ENCODE results near the gene EDN3.
A peak's percentile ranks its signal among the peaks of the same experiment; 100 is the strongest.

- no peak for TF ChIP-seq CTCF (IDR thresholded peaks at IDR 0.05)
- peak in 1 of 2 donors; percentile 34 for TF ChIP-seq POLR2A (IDR thresholded peaks at IDR 0.05)
Observed at GRCh38 chr20:59365611-59366285, 65.3 kb downstream of the EDN3 start.

Measured in thyroid gland (tissue), 4 donors.